ENCODE results near the gene MCRIP2. TPM values are rescaled to one million over a fixed set of nuclear protein-coding genes. Genes with fewer than 3 reads are reported as not detected.

Gene MCRIP2
- total RNA-seq, 1 donor from 2014 or later = 34.7 TPM

- no peak for DNase-seq (ENCODE audit: low spot score)
Observed at GRCh38 chr16:647173-647902, 5.7 kb downstream of the MCRIP2 start.

GRCh38 chr16:648071-648780 lies 6.6 kb downstream of the MCRIP2 start:
- DNase-seq (ENCODE audit: low spot score) = no peak

- DNase-seq (ENCODE audit: low spot score) = peak; percentile 99
Observed at GRCh38 chr16:648781-649589, 7.4 kb downstream of the MCRIP2 start, which contains the start of gene WDR90. Gene WDR90, plus strand, starts transcription at chr16:649365. Its CDS starts 52 bp downstream, at chr16:649417.

- no peak for DNase-seq (ENCODE audit: low spot score)
Observed at GRCh38 chr16:649631-650030, 8.0 kb downstream of the MCRIP2 start.

- DNase-seq (ENCODE audit: low spot score) = no peak
Observed at GRCh38 chr16:651844-652243, 10.2 kb downstream of the MCRIP2 start.

DNA sequence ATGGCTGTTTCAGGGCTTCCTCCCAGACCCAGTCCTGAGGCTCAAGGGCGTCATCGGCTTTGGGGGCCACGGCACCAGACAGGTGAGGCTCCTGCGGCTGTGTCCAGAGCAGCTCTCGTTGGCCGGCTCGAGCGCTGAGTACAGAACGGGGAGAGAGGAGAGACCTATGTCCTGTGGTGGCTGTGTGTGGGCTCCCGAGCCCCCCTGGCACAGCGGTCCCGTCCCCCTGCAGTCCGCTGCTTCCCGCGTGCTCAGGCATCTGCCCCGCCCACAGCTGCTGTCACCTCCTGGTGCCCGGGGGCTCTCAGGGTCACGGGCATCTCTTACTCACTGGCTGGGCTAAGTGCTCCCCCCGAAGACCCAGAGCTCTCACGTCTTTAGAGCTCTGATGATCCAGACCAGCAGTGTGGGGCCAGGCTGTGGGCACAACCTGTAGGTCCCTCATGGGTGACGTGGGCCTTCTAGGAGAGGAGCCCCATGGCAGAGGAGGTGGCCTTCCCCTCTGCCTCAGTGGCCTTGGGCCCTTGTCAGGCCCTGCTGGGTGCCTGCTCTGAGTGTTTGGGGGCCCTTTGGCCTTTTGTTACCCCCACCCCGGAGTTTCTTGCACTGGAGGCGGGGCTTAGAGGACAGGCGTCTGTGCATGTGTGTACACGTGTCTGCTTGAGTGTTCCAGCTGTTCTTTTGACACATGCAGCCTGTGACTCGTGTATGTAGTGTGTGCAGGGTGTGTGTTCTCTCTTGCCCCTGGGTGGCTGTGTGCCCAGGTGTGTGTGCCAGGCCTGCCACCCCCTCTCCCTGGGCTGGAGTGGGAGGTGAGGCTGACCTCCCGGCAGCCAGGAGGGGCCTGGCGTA lies 11.1 kb downstream of the MCRIP2 start:
- DNase-seq (ENCODE audit: low spot score) = no peak

GRCh38 chr16:654034-654433 lies 12.4 kb downstream of the MCRIP2 start:
- DNase-seq (ENCODE audit: low spot score) = no peak

DNA sequence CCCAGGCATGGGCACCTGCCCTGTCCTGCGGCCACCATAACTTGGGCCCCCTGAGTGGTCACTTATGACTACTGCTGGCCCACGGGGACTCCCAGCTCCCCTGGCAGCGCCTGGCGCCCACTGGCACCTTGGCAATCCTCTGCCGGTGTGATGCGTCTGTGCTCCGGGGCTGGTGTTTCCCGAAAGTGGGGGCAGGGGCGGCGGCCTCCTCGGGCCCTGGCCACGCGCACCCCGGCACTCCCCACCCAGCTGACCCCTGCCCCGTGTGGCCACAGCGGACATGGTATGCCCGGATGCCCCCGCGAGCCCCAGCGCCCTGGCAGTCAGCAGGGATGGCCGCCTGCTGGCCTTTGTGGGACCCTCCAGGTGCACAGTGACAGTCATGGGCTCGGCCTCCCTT lies 15.9 kb downstream of the MCRIP2 start:
- no peak for DNase-seq (ENCODE audit: low spot score)

DNA sequence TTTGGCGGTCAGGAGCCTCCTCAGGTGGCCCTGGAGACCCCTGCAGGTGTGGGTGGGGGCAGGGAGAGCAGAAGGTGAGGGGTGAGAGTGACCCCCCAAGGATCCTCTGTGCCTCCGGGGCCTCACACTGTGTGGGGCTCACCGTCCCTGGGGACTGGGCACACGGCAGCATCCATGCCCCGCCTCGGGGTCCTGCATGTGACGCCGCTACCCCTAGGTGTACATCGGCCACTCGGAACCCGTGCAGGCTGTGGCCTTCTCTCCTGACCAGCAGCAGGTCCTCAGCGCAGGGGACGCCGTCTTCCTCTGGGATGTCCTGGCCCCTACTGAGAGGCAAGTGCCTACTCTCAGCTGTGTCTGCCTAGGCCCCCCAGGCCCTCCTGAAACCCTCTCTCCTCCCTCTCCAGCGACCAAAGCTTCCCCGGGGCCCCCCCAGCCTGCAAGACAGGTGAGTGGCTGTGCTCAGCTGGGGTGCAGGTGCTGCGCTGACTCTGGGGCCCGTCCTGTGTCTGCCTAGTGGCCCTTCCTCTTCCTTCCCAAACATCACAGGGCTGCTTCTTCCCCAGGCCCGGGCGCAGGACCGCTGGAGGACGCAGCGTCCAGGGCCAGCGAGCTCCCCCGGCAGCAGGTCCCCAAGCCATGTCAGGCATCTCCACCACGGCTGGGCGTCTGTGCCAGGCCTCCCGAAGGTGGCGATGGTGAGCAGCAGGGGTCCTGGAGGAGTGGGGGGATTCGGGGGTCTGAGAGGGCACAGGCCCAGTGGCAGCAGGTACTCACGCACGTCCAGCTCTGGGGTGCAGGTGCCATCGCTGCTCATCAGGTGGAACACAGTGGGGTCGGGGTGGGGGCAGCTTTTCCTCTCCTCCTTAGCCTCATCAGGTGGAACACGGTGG lies 17.3 kb downstream of the MCRIP2 start:
- DNase-seq (ENCODE audit: low spot score) = no peak

- no peak for DNase-seq (ENCODE audit: low spot score)
Observed at GRCh38 chr16:659618-660017, 18.0 kb downstream of the MCRIP2 start.

- no peak for DNase-seq (ENCODE audit: low spot score)
Observed at GRCh38 chr16:660132-660458, 18.5 kb downstream of the MCRIP2 start.

DNA sequence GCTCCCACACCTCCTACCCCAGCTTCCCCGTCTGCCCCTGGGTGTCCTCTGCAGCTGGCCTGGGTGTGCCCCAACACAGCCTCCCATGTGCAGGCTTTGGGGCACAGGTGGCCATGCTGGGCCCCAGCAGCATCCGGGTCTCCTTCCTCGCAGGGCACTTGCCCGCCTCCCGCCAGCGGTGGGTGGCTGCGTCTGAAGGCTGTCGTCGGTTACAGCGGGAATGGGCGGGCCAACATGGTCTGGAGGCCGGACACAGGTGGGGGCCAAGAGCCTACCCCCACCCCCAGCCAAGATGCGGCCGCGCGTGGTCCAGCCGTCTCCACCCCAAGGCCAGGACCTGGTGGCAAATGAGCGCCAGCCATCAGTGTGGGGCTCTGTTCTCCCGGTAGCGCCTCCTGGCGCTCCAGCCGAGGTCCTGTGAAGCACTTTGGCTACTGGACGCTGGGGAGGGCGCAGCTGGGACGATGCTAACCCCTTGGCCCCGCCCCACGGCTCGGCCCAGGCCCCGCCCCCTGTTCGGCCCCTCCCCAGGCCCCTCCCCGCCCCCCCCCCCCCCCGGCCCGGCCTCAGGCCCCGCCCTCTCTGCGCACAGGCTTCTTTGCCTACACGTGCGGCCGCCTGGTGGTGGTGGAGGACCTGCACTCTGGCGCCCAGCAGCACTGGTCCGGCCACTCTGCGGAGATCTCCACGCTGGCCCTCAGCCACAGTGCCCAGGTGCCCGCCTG lies 19.0 kb downstream of the MCRIP2 start:
- DNase-seq (ENCODE audit: low spot score) = peak; percentile 95

GRCh38 chr16:661184-661821 lies 19.7 kb downstream of the MCRIP2 start:
- DNase-seq (ENCODE audit: low spot score) = no peak

DNA sequence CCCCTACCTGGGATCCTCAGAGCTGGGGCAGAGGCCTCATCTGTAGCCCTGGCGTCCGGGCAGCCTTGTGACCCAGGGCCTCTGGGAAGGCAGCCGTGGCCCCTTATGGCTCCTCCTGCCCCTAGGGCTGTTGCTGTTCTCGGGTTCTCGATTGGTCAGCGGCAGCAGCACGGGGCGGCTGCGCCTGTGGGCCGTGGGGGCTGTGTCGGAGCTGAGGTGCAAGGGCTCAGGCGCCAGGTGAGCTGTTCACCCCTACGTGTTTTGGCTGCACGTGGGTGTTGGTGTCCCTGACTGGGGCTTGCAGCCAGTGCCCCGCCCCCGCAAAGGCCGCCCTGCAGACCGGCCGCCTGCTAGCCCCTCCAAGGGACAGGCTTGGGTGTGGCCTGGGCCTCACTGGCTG lies 20.5 kb downstream of the MCRIP2 start:
- DNase-seq (ENCODE audit: low spot score) = no peak

DNA sequence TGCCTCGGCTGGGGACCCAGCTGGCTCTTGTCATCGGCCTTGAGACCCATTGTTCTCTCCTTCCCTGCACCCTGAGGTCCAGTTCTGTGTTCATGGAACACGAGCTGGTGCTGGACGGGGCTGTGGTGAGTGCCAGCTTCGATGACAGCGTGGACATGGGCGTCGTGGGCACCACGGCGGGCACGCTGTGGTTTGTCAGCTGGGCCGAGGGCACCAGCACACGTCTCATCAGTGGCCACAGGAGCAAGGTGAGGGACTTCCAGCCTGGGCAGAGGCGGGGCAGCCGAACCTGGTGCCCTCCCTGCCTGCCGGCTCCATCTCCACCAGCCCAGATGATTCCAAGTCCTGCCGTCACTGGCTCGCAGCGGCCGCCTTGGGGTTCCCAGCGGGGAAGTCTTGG lies 21.0 kb downstream of the MCRIP2 start:
- no peak for DNase-seq (ENCODE audit: low spot score)

- no peak for DNase-seq (ENCODE audit: low spot score)
Observed at GRCh38 chr16:666572-666971, 24.9 kb downstream of the MCRIP2 start.

GRCh38 chr16:667113-667779 lies 25.6 kb downstream of the MCRIP2 start:
- DNase-seq (ENCODE audit: low spot score) = no peak

DNA sequence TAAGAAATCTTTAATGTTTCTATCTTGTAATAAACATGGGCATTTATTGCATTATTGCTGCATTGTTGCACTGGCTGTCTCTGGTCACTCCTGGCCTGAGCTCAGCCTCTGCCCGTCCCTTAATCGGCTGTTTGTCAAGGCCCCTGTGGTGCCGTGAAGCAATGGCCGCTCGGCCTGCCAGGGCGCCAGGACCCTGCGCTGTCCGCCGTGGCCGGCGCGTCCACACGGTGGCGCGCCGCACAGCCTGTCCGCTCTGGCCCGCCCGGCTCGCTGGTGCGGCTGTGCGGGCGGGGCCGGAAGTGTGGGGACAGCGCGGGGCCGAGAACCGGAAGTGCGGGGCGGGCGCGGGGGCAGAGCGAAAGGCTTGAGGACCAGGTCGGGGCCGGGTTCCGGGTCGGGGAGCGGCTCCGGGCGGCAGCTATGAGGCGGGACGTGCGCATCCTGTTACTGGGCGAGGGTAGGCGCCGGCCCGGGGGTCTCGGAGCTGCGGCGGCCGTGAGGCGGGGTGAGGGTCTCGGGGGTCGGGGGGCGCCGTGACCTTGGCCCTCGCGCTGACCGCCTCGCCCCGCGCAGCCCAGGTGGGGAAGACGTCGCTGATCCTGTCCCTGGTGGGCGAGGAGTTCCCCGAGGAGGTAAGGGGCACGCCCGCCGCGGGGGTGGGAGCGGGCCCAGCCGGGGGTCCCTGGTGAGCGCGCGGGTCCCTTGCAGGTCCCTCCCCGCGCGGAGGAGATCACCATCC lies 26.3 kb downstream of the MCRIP2 start, which contains the start of gene RHOT2:
Gene RHOT2 (plus strand): TSS at position 353 of the 739 bp plus-strand sequence. CDS start 68 bp downstream, at position 421.
- peak; percentile 98 for DNase-seq (ENCODE audit: low spot score)

Measured in mesenteric fat pad (tissue), 1 donor.